Keratinocyte (primary cell): Measurements from ENCODE around the gene SLC7A1. TPM values are rescaled to one million over a fixed set of nuclear protein-coding genes. Genes with fewer than 3 reads are reported as not detected.

ENCODE experiments used
- DNase-seq: peaks from one replicate; pipeline ENCODE4 v3.0.0-alpha.2; 2011; ENCODE audit warnings: low read depth, missing footprints, low spot score
- FAIRE-seq: peaks from 2 replicates; lab custom pipeline; 2011; peaks lifted over from hg19 to GRCh38; lab: Jason Lieb, UNC
- H2AFZ ChIP-seq: 2 replicates; pipeline ENCODE4 v1.6.0; 2012; ENCODE audit warnings: low read length, control low read depth, inconsistent platforms; ENCODE audit not compliant: control insufficient read depth
- H3K27ac ChIP-seq: 2 replicates; pipeline ENCODE4 v1.5.1; 2011; ENCODE audit warnings: low read length; ENCODE audit not compliant: control insufficient read depth, insufficient read depth
- H3K27me3 ChIP-seq: 3 replicates; pipeline ENCODE4 v1.6.0; 2011; ENCODE audit warnings: low read length; ENCODE audit not compliant: control insufficient read depth, insufficient read depth; ENCODE audit errors: extremely low read depth
- H3K36me3 ChIP-seq, 2 experiments: 2 replicates in 1 of 2; 3 replicates in 1 of 2; pipeline ENCODE4 v1.5.1; 2011; ENCODE audit warnings: low read length in 2 of 2, mild to moderate bottlenecking in 1 of 2; ENCODE audit not compliant: control insufficient read depth in 2 of 2, insufficient read depth in 2 of 2; ENCODE audit errors: extremely low read depth in 1 of 2
- H3K4me1 ChIP-seq: 3 replicates; pipeline ENCODE4 v1.5.1; 2011; ENCODE audit warnings: low read length; ENCODE audit not compliant: control insufficient read depth, insufficient read depth; ENCODE audit errors: extremely low read depth
- H3K4me2 ChIP-seq: 3 replicates; pipeline ENCODE4 v1.6.0; 2011; ENCODE audit warnings: low read depth, low read length; ENCODE audit not compliant: control insufficient read depth, insufficient read depth; ENCODE audit errors: extremely low read depth
- H3K4me3 ChIP-seq, 3 experiments: fragments of 200-600 bp in 1 of 3; sonication (generic) in 1 of 3; 2 replicates in 2 of 3; 3 replicates in 1 of 3; pipeline ENCODE4 v1.5.1; 2011 to 2016; ENCODE audit warnings: low read length in 3 of 3, mild to moderate bottlenecking in 3 of 3, control low read depth in 2 of 3, inconsistent platforms in 1 of 3, low read depth in 1 of 3, mixed read lengths in 1 of 3, mixed run types in 1 of 3, moderate library complexity in 1 of 3; ENCODE audit not compliant: control insufficient read depth in 2 of 3, insufficient read depth in 2 of 3; ENCODE audit errors: extremely low read depth in 1 of 3
- H3K79me2 ChIP-seq: 2 replicates; pipeline ENCODE4 v1.6.0; 2012; ENCODE audit warnings: low read length; ENCODE audit not compliant: control insufficient read depth, insufficient read depth
- H3K9ac ChIP-seq: 3 replicates; pipeline ENCODE4 v1.6.0; 2011; ENCODE audit warnings: low read length; ENCODE audit not compliant: control insufficient read depth, insufficient read depth; ENCODE audit errors: extremely low read depth
- H3K9me1 ChIP-seq: 3 replicates; pipeline ENCODE4 v1.6.0; 2011; ENCODE audit warnings: low read length; ENCODE audit not compliant: control insufficient read depth, insufficient read depth; ENCODE audit errors: extremely low read depth
- H3K9me3 ChIP-seq: 2 replicates; pipeline ENCODE4 v1.5.1; 2012; ENCODE audit warnings: low read depth, low read length; ENCODE audit not compliant: control insufficient read depth
- H4K20me1 ChIP-seq: 3 replicates; pipeline ENCODE4 v1.6.0; 2011; ENCODE audit warnings: low read length; ENCODE audit not compliant: control insufficient read depth, insufficient read depth; ENCODE audit errors: extremely low read depth
- CTCF ChIP-seq, 3 experiments: IDR thresholded peaks in 1 of 3; conservative IDR thresholded peaks in 1 of 3; optimal IDR thresholded peaks in 1 of 3; 2 replicates in 2 of 3; 3 replicates in 1 of 3; pipeline versions ENCODE3 to v1.5.1; 2011; ENCODE audit warnings: low read length in 3 of 3, mild to moderate bottlenecking in 3 of 3, moderate library complexity in 2 of 3, control low read depth in 1 of 3, inconsistent platforms in 1 of 3; ENCODE audit not compliant: insufficient read depth in 2 of 3; ENCODE audit errors: extremely low read depth in 1 of 3
- EZH2 ChIP-seq: IDR thresholded peaks from one replicate; pipeline ENCODE4 v1.6.1; 2012; ENCODE audit warnings: inconsistent platforms, mild to moderate bottlenecking, low read length, moderate library complexity
- dilution Hi-C: fragments of 300-500 bp; cut with MboI; formaldehyde crosslinking; loops from one replicate; pipeline ENCODE4 v1.7.0; 2020; ENCODE audit warnings: low sequenced_read_pairs; ENCODE audit not compliant: extremely low pct_ligation_motif_present
- polyA plus RNA-seq, 5 experiments: library from polyadenylated mRNA; depleted of rRNA in 3 of 5; stranded (reverse) in 3 of 5; stranded (forward) in 1 of 5; unstranded in 1 of 5; fragments of >200 nt; gene quantifications; 1 replicate in 1 of 5; 2 replicates in 3 of 5; 3 replicates in 1 of 5; pipeline versions ENCODE4 v1.2.1 to v1.2.3, GENCODE V29; 2011 to 2012; ENCODE audit warnings: missing spikeins in 2 of 5, low read depth in 1 of 5, low replicate concordance in 1 of 5

Gene SLC7A1
- polyA plus RNA-seq, 1 donor (not counting 4 experiments of a cell fraction or from before 2014, with no cell fraction given) = 41.5 TPM

GRCh38 chr13:29577136-29578051 lies 18.1 kb downstream of the SLC7A1 start:
- peak; percentile 23 for FAIRE-seq
- no peak overlapping the region for H3K9ac ChIP-seq
- peaks cover 16 to 25% of the 10 kb centered on the region in 2 experiments for H3K36me3 ChIP-seq
- no peaks in the 10 kb centered on the region for H3K27me3 ChIP-seq
- peaks cover 30% of the 10 kb centered on the region for H3K9me1 ChIP-seq
- H3K4me3 ChIP-seq = no peak overlapping the region
- H3K79me2 ChIP-seq = peaks cover 100% of the 10 kb centered on the region
- no peak overlapping the region for H3K4me2 ChIP-seq
- H4K20me1 ChIP-seq = peaks cover 72% of the 10 kb centered on the region
- H3K27ac ChIP-seq = no peak overlapping the region
- DNase-seq = no peak
- TF ChIP-seq CTCF (optimal IDR thresholded peaks at IDR 0.05 in 1 of 3, IDR thresholded peaks at IDR 0.05 in 1 of 3, conservative IDR thresholded peaks at IDR 0.05 in 1 of 3; ENCODE audit: extremely low read depth in 1 of 3, insufficient read depth in 2 of 3, low read length in 3 of 3) (no peak), EZH2 (no peak)
- dilution Hi-C loops = no loop called here
- H3K9me3 ChIP-seq = no peaks in the 10 kb centered on the region
- peaks cover 59% of the 10 kb centered on the region for H3K4me1 ChIP-seq
- no peak overlapping the region for H2AFZ ChIP-seq

- peaks cover 72% of the 10 kb centered on the region for H4K20me1 ChIP-seq
- no peak overlapping the region for H3K4me2 ChIP-seq
- peaks cover 51% of the 10 kb centered on the region for H3K4me1 ChIP-seq
- DNase-seq (no peak), FAIRE-seq (no peak)
- H3K9me1 ChIP-seq = peaks cover 25% of the 10 kb centered on the region
- H3K27me3 ChIP-seq = no peaks in the 10 kb centered on the region
- no peaks in the 10 kb centered on the region for H3K9me3 ChIP-seq
- peaks cover 17 to 29% of the 10 kb centered on the region in 2 experiments for H3K36me3 ChIP-seq
- dilution Hi-C loops = no loop called here
- no peak overlapping the region for H2AFZ ChIP-seq
- no peak overlapping the region for H3K9ac ChIP-seq
- H3K4me3 ChIP-seq = no peak overlapping the region
- H3K27ac ChIP-seq = no peak overlapping the region
- H3K79me2 ChIP-seq = peaks cover 100% of the 10 kb centered on the region
- no peak for TF ChIP-seq EZH2
- no peak for TF ChIP-seq CTCF (optimal IDR thresholded peaks at IDR 0.05 in 1 of 3, IDR thresholded peaks at IDR 0.05 in 1 of 3, conservative IDR thresholded peaks at IDR 0.05 in 1 of 3; ENCODE audit: extremely low read depth in 1 of 3, insufficient read depth in 2 of 3, low read length in 3 of 3)
Observed at GRCh38 chr13:29576581-29576980, 18.9 kb downstream of the SLC7A1 start.
